ENCODE data around the gene HLF.

Gene HLF

GRCh38 chr17:55264645-55265298 is at the start of gene HLF:
Gene HLF, plus strand, starts transcription at chr17:55264960. Its CDS starts 525 bp downstream, at chr17:55265485.
- peak; percentile 79 for DNase-seq (ENCODE audit: low spot score)

GRCh38 chr17:55215711-55216110 is 49.0 kb upstream of the HLF start:
- DNase-seq (ENCODE audit: low spot score) = no peak

GRCh38 chr17:55216888-55217287 is 47.9 kb upstream of the HLF start:
- no peak for DNase-seq (ENCODE audit: low spot score)

- no peak for DNase-seq (ENCODE audit: low spot score)
Observed at GRCh38 chr17:55219459-55219858, 45.3 kb upstream of the HLF start.

- no peak for DNase-seq (ENCODE audit: low spot score)
Observed at GRCh38 chr17:55219934-55220333, 44.8 kb upstream of the HLF start.

- DNase-seq (ENCODE audit: low spot score) = no peak
Observed at GRCh38 chr17:55223524-55223923, 41.2 kb upstream of the HLF start.

- no peak for DNase-seq (ENCODE audit: low spot score)
Observed at GRCh38 chr17:55224746-55225145, 40.0 kb upstream of the HLF start.

- no peak for DNase-seq (ENCODE audit: low spot score)
Observed at GRCh38 chr17:55225237-55225636, 39.5 kb upstream of the HLF start.

- DNase-seq (ENCODE audit: low spot score) = no peak
Observed at GRCh38 chr17:55228683-55229192, 36.0 kb upstream of the HLF start.

GRCh38 chr17:55229276-55229675 is 35.5 kb upstream of the HLF start:
- no peak for DNase-seq (ENCODE audit: low spot score)

GRCh38 chr17:55230716-55231115 is 34.0 kb upstream of the HLF start:
- DNase-seq (ENCODE audit: low spot score) = no peak

GRCh38 chr17:55233840-55234239 is 30.9 kb upstream of the HLF start:
- DNase-seq (ENCODE audit: low spot score) = no peak

GRCh38 chr17:55236316-55236715 is 28.4 kb upstream of the HLF start:
- no peak for DNase-seq (ENCODE audit: low spot score)

GRCh38 chr17:55237268-55237667 is 27.5 kb upstream of the HLF start:
- DNase-seq (ENCODE audit: low spot score) = no peak

- no peak for DNase-seq (ENCODE audit: low spot score)
Observed at GRCh38 chr17:55237841-55238178, 26.9 kb upstream of the HLF start.

GRCh38 chr17:55238179-55238930 is 26.4 kb upstream of the HLF start:
- peak; percentile 99 for DNase-seq (ENCODE audit: low spot score)

- DNase-seq (ENCODE audit: low spot score) = peak; percentile 48
Observed at GRCh38 chr17:55238931-55239297, 25.8 kb upstream of the HLF start.

- no peak for DNase-seq (ENCODE audit: low spot score)
Observed at GRCh38 chr17:55241097-55241496, 23.7 kb upstream of the HLF start.

- DNase-seq (ENCODE audit: low spot score) = no peak
Observed at GRCh38 chr17:55242476-55242875, 22.3 kb upstream of the HLF start.

- DNase-seq (ENCODE audit: low spot score) = no peak
Observed at GRCh38 chr17:55245986-55246385, 18.8 kb upstream of the HLF start.

GRCh38 chr17:55246583-55246982 is 18.2 kb upstream of the HLF start:
- DNase-seq (ENCODE audit: low spot score) = no peak

GRCh38 chr17:55248077-55248476 is 16.7 kb upstream of the HLF start:
- no peak for DNase-seq (ENCODE audit: low spot score)

GRCh38 chr17:55249861-55250260 is 14.9 kb upstream of the HLF start:
- DNase-seq (ENCODE audit: low spot score) = no peak

- no peak for DNase-seq (ENCODE audit: low spot score)
Observed at GRCh38 chr17:55254375-55254774, 10.4 kb upstream of the HLF start.

Data from HuH-7 (cell line).